HepG2 (cell line): ENCODE results near the gene RAB3D. TPM values are rescaled to one million over a fixed set of nuclear protein-coding genes. Genes with fewer than 3 reads are reported as not detected.

Experiments
- HNRNPUL1 ChIP-seq: fragments of 200-400 bp; formaldehyde crosslinking; IDR thresholded peaks from 2 replicates; pipeline ENCODE4 v1.6.1; 2017; ENCODE audit warnings: low read depth, mild to moderate bottlenecking, low read length, moderate library complexity
- MAFG ChIP-seq: sonication (generic); formaldehyde crosslinking; IDR thresholded peaks from 2 replicates; pipeline ENCODE4 v1.5.1; 2020; ENCODE audit warnings: mild to moderate bottlenecking, missing genetic modification reagents
- RFX3 ChIP-seq: IDR thresholded peaks from 2 replicates; pipeline ENCODE4 v1.6.1; 2016; ENCODE audit warnings: missing biosample characterization, missing genetic modification reagents
- RNF219 ChIP-seq: sonication (generic); formaldehyde crosslinking; IDR thresholded peaks from 2 replicates; pipeline ENCODE4 v1.5.0; 2020; ENCODE audit warnings: mild to moderate bottlenecking, missing genetic modification reagents
- STAT6 ChIP-seq: sonication (generic); formaldehyde crosslinking; IDR thresholded peaks from 2 replicates; pipeline ENCODE4 v1.4.0; 2020; ENCODE audit warnings: missing genetic modification reagents, mild to moderate bottlenecking, borderline replicate concordance
- ZFP91 ChIP-seq: sonication (generic); formaldehyde crosslinking; IDR thresholded peaks from 2 replicates; pipeline ENCODE4 v1.9.0; 2022; ENCODE audit warnings: missing genetic modification reagents, mild to moderate bottlenecking, borderline replicate concordance
- ZNF282 ChIP-seq: fragments of 450-650 bp; IDR thresholded peaks from 2 replicates; pipeline ENCODE4 v1.6.1; 2018; ENCODE audit not compliant: partially characterized antibody
- ZNF407 ChIP-seq: sonication (generic); formaldehyde crosslinking; IDR thresholded peaks from one replicate; pipeline ENCODE4 v1.5.1; 2020; ENCODE audit warnings: mild to moderate bottlenecking, missing genetic modification reagents; ENCODE audit errors: not compliant biosample characterization
- ZNF577 ChIP-seq: sonication (generic); formaldehyde crosslinking; IDR thresholded peaks from 2 replicates; pipeline ENCODE4 v1.4.0; 2020; ENCODE audit warnings: mild to moderate bottlenecking, low read depth, missing genetic modification reagents, borderline replicate concordance
- ZNF598 ChIP-seq: sonication (generic); formaldehyde crosslinking; IDR thresholded peaks from 2 replicates; pipeline ENCODE4 v1.5.1; 2020; ENCODE audit warnings: mild to moderate bottlenecking, missing genetic modification reagents, borderline replicate concordance
- ZNF660 ChIP-seq: sonication (generic); formaldehyde crosslinking; IDR thresholded peaks from 2 replicates; pipeline ENCODE4 v1.5.1; 2020; ENCODE audit warnings: mild to moderate bottlenecking, low read depth, missing genetic modification reagents, borderline replicate concordance
- ZSCAN21 ChIP-seq: sonication (generic); formaldehyde crosslinking; IDR thresholded peaks from 2 replicates; pipeline ENCODE4 v1.8.0; 2022; ENCODE audit warnings: mild to moderate bottlenecking, missing genetic modification reagents, moderate library complexity, borderline replicate concordance
- polyA plus RNA-seq, 8 experiments: library from polyadenylated mRNA; depleted of rRNA in 3 of 8; stranded (reverse) in 7 of 8; unstranded in 1 of 8; fragments of >200 nt; fragmentation: Illumina TruSeq in 4 of 8; extraction: Trizol in 4 of 8; gene quantifications; 2 replicates each; pipeline versions ENCODE4 v1.2.1 to v1.2.3, GENCODE V29; 2011 to 2016; ENCODE audit warnings: low read depth in 4 of 8, missing spikeins in 1 of 8, mixed read lengths in 1 of 8; ENCODE audit not compliant: insufficient read depth in 1 of 8
- total RNA-seq, 5 experiments: library from RNA; depleted of rRNA; stranded (reverse); fragments of >200 nt; fragmentation: Illumina TruSeq; extraction: Trizol; gene quantifications; 2 replicates each; pipeline ENCODE4 v1.2.3, GENCODE V29; 2016; ENCODE audit warnings: low read depth in 1 of 5

RAB3D gene
- total and polyA plus RNA-seq, 2 of the 13 experiments (the other 11 are each of a cell fraction or from before 2014, with no cell fraction given) = 2.0 to 16.1 TPM

GRCh38 chr19:11378319-11379189, 39.1 kb upstream of the RAB3D start (continued):
- TF ChIP-seq RNF219 = no peak
- no peak; the same call in 1 of the 2 replicates for TF ChIP-seq ZSCAN21 (CRISPR knock-in tag)
- TF ChIP-seq ZNF282 = no peak
- TF ChIP-seq ZNF577 (CRISPR knock-in tag) = no peak
- TF ChIP-seq ZFP91 (CRISPR knock-in tag) = peak; percentile 12; the same call in 1 of the 2 replicates
- TF ChIP-seq MAFG (CRISPR knock-in tag) = no peak
- TF ChIP-seq STAT6 = no peak
- TF ChIP-seq ZNF660 (CRISPR knock-in tag) = no peak
- no peak for TF ChIP-seq ZNF407 (CRISPR knock-in tag)
- no peak for TF ChIP-seq RFX3 (CRISPR knock-in tag)
- peak; percentile 26; the same call in 1 of the 2 replicates for TF ChIP-seq ZNF598 (CRISPR knock-in tag)
- TF ChIP-seq HNRNPUL1 = no peak
